Activated CD4-positive, alpha-beta T cell treated with anti-CD3 and anti-CD28 coated beads for 1 hour (primary cell): ENCODE measurements around the gene ATP13A1.

Source experiments
- DNase-seq: peaks from one replicate; pipeline ENCODE4 v3.0.0-alpha.2; 2020

The ATP13A1 gene

GRCh38 chr19:19642506-19643157 is 20.8 kb downstream of the ATP13A1 start:
- no peak for DNase-seq

GRCh38 chr19:19637523-19638251 is 25.8 kb downstream of the ATP13A1 start:
- no peak for DNase-seq

- no peak for DNase-seq
Observed at GRCh38 chr19:19637186-19637522, 26.3 kb downstream of the ATP13A1 start.

- no peak for DNase-seq
Observed at GRCh38 chr19:19636573-19637185, 26.8 kb downstream of the ATP13A1 start.

- DNase-seq: no peak
Observed at GRCh38 chr19:19635313-19635702, 28.2 kb downstream of the ATP13A1 start.

GRCh38 chr19:19634516-19635312 is 28.8 kb downstream of the ATP13A1 start:
- DNase-seq: no peak

GRCh38 chr19:19633711-19634515 is 29.6 kb downstream of the ATP13A1 start:
- DNase-seq: no peak

- no peak for DNase-seq
Observed at GRCh38 chr19:19632661-19633060, 30.8 kb downstream of the ATP13A1 start.

- DNase-seq: no peak
Observed at GRCh38 chr19:19631346-19631745, 32.1 kb downstream of the ATP13A1 start.

- no peak for DNase-seq
Observed at GRCh38 chr19:19630426-19630825, 33.0 kb downstream of the ATP13A1 start.

GRCh38 chr19:19630062-19630414 is 33.4 kb downstream of the ATP13A1 start:
- DNase-seq: no peak

- DNase-seq: peak; percentile 35
Observed at GRCh38 chr19:19628501-19629134, 34.9 kb downstream of the ATP13A1 start.

- DNase-seq: peak; percentile 65
Observed at GRCh38 chr19:19627621-19628500, 35.6 kb downstream of the ATP13A1 start, which contains the start of gene LPAR2. Gene LPAR2 (minus strand): TSS chr19:19628220. CDS start chr19:19627275, 945 bp downstream.

- no peak for DNase-seq
Observed at GRCh38 chr19:19626516-19627472, 36.7 kb downstream of the ATP13A1 start.

- no peak for DNase-seq
Observed at GRCh38 chr19:19624032-19624570, 39.4 kb downstream of the ATP13A1 start.

- DNase-seq: no peak
Observed at GRCh38 chr19:19623383-19623782, 40.1 kb downstream of the ATP13A1 start.

GRCh38 chr19:19619849-19620210 is 43.6 kb downstream of the ATP13A1 start:
- no peak for DNase-seq

GRCh38 chr19:19619181-19619848 is 44.2 kb downstream of the ATP13A1 start:
- DNase-seq: no peak
